Epithelial cell of esophagus (primary cell): ENCODE measurements around the gene DCDC2C.

ENCODE experiments used
- DNase-seq: peaks from one replicate; pipeline ENCODE4 v3.0.0; 2010; ENCODE audit warnings: low read depth
- H3K4me3 ChIP-seq: 2 replicates; pipeline ENCODE4 v1.5.1; 2011; ENCODE audit warnings: mild to moderate bottlenecking, low read length, control low read depth
- CTCF ChIP-seq: IDR thresholded peaks from 2 replicates; pipeline ENCODE4 v1.5.1; 2011; ENCODE audit warnings: low read depth, mild to moderate bottlenecking, low read length, control low read depth, inconsistent platforms; ENCODE audit not compliant: insufficient read depth; ENCODE audit errors: missing control alignments

Gene DCDC2C

GRCh38 chr2:3751806-3752205 is 48.4 kb downstream of the DCDC2C start:
- H3K4me3 ChIP-seq: no peak overlapping the region
- no peak for TF ChIP-seq CTCF

GRCh38 chr2:3752376-3752775 is 49.0 kb downstream of the DCDC2C start:
- DNase-seq: no peak
- TF ChIP-seq CTCF: no peak
- H3K4me3 ChIP-seq: no peak overlapping the region

More at GRCh38 chr2:3751806-3752205, 48.4 kb downstream of the DCDC2C start:
- no peak for DNase-seq

- DNase-seq: no peak
- no peak for TF ChIP-seq CTCF
- H3K4me3 ChIP-seq: no peak overlapping the region
Measured at GRCh38 chr2:3753561-3753960, 50.2 kb downstream of the DCDC2C start.

GRCh38 chr2:3754280-3754679 is 50.9 kb downstream of the DCDC2C start:
- no peak overlapping the region for H3K4me3 ChIP-seq
- no peak for DNase-seq
- no peak for TF ChIP-seq CTCF

GRCh38 chr2:3754795-3755194 is 51.4 kb downstream of the DCDC2C start:
- no peak for DNase-seq
- TF ChIP-seq CTCF: no peak
- no peak overlapping the region for H3K4me3 ChIP-seq

- no peak for DNase-seq
- TF ChIP-seq CTCF: no peak
- H3K4me3 ChIP-seq: no peak overlapping the region
Measured at GRCh38 chr2:3755277-3755676, 51.9 kb downstream of the DCDC2C start.

GRCh38 chr2:3756306-3756705 is 52.9 kb downstream of the DCDC2C start:
- no peak for TF ChIP-seq CTCF
- no peak overlapping the region for H3K4me3 ChIP-seq
- DNase-seq: no peak
